GM10847 (cell line): Measurements from ENCODE around the gene ING5.

Source experiments
- POLR2A ChIP-seq: IDR thresholded peaks from 2 replicates; pipeline ENCODE4 v1.6.1; 2011; ENCODE audit not compliant: insufficient read length; ENCODE audit errors: extremely low read depth

Gene ING5

DNA sequence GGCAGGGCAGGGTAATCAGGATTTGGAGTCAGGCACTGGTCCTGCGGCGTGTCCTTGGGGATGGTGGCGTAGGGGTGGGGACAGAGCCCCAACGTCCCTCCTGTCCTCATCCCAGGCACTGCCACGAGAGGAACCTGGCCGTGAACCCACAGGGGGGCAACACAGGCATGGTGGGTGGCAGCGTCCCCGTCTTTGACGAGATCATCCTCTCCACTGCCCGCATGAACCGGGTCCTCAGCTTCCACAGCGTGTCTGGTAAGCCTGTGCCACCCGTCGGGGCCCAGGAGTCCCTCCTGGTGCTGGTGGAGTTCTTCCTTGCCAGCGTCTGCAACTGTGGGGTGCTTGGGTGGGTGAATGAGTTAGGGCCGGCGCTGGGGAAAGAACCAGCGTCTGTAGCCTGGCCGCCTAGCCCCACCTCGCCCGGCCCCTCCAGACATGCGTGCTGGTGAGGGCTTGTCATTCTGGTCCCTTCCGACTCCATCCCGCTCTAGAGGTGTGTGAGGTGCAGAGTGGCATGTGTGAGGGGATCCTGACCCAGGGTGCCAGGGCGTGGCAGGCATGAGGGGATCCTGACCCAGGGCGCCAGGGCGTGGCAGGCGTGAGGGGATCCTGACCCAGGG lies 40.6 kb downstream of the ING5 start:
- TF ChIP-seq POLR2A: no peak

DNA sequence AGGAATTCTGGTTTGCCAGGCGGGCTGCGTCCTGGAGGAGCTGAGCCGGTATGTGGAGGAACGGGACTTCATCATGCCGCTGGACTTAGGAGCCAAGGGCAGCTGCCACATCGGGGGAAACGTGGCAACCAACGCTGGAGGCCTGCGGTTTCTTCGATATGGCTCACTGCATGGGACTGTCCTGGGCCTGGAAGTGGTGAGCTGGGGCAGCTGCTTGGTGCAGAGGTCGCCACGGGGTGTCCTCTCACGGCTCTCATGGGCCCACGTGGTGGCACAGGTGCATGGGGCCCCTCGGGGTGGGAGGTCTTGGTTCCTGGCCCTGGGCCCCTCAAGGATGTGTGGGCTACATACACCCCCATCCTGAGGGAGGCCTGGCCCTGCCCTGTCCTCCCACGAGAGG lies 41.8 kb downstream of the ING5 start:
- no peak for TF ChIP-seq POLR2A

DNA sequence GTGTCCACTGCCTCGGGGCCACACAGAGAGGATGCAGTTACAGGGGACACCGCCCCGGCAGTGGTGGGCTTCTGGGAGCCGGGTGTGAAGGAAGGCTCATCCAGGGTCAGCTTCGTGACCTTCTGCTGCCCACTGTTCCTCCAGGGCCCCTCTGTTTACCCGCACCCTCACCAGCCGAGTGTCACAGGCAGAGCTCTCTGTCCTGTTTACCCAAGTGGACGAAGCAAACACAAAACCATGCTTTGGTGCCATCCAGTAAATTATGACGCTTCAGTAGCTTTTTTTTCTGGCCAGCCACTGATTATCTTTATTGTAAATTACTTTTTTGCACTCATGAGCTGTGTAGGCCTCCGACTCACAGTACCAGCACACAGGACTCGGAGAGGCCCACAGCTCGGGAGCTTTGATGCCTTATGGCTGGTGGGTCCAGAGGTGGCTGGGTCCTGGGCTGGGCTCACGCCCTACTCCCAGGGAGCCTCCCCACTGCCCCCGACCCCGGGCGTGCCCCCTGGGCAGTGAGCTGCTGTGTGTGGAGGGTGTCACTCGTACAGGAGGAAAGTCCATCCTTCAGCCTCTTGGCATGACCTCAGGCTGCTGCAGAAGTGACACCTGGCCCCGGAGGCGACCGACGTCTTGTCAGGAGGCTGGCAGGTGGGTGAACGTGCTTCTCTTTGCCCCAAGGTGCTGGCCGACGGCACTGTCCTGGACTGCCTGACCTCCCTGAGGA lies 42.4 kb downstream of the ING5 start:
- TF ChIP-seq POLR2A: no peak

DNA sequence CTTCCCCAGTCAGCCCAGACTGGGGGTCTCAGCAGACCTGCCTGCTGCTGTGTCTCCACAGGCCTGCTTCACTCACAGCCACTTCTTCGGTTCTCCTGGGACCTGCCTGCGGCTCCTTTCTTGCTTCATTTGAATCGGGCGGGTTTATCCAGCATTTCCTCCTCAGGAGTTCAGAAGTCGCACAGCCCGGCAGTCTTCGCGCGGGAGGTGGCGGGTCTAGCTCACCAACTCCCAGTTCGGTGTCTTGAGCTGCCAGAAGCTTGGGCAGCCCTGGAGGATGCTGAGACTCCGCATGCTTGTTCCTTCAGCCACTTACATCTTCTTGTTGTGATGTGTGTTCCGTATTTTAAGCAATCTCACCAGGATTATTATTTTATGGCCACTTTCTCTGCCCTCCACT lies 43.4 kb downstream of the ING5 start:
- no peak for TF ChIP-seq POLR2A

DNA sequence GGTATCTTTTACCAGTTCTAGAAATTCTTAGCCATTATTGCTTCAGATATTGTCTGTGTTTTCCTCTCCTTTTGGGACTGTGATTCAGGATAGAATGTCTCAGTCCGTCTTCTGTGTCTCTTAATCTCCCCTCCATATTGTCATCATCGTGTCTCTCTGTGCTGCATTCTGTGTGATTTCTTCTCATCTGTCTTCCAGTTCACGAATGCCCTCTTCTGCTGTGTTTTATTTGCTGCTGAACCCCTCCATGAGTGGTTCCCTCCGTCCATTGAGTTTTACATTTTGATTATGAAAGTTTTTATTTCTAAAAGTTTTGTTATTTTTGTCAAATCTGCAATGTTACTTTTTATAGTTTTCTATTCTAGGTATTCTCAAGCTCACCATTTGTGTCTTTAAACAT lies 44.2 kb downstream of the ING5 start:
- TF ChIP-seq POLR2A: no peak

DNA sequence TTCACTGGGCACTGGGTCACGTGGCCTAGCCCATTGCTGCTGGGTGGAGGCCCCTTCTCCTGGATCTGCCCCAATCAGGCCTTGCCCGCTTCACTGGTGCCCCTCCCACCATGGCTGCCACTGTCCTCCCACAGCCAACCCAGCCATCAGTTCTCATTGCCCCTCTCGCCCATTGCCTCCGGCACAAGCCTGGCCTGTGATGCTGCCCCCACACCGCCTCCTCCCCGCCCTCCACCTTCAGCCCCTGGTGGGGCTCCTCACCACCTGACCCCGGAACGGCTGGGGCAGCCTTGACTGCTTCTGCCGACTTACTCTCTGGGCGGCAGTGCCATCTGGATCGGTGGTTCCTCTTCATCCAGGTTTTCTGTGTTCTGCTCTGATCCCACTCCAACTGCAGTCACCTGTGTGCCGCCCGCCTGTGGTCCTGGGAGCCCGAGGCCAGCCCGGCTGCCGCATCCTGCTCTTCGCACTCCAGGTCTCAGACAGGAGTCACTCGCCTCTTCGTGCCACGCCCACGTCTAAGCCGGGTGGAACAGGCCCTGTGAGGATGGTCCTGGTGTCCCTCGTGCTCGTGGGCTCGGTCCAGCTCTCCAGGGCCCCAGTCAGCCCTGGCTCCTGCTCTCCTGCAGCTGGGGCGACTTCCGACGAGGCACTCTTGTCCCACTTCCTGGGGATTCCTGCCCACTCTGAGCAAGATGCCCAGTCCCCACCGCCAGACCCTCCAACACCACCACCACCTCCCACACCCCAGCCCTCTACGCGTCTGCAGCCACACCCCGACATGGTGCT lies 46.8 kb downstream of the ING5 start:
- no peak for TF ChIP-seq POLR2A

DNA sequence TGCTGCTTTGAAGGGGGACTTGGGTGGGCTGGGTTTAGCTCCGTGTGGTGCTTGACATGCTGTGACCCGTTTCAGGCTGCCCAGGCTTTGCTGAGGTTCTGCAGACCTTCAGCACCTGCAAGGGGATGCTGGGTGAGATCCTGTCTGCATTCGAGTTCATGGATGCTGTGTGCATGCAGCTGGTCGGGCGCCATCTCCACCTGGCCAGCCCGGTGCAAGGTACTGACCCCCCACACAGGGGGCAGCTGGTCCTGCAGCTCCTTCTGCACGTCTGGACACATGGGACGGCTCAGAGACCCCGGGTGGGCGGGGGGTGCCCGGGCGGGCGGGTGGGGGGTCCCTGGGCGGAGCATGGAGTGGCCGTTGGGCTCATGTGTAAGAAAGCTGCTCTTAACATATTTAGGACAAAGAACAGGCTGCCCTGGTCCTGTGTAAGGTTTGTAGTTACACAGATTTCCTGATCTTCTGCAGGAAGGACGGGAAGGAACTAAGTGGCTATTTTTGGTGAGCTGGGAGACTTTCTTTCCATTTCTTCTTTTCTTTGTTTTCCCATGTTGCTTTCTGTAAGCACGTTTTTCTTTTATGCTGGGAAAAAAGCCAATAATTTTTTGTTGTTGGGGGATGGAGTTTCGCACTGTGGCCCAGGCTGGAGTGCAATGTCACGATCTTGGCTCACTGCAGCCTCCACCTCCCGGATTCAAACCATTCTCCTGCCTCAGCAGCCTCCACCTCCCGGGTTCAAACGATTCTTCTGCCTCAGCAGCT lies 48.4 kb downstream of the ING5 start:
- TF ChIP-seq POLR2A: no peak

DNA sequence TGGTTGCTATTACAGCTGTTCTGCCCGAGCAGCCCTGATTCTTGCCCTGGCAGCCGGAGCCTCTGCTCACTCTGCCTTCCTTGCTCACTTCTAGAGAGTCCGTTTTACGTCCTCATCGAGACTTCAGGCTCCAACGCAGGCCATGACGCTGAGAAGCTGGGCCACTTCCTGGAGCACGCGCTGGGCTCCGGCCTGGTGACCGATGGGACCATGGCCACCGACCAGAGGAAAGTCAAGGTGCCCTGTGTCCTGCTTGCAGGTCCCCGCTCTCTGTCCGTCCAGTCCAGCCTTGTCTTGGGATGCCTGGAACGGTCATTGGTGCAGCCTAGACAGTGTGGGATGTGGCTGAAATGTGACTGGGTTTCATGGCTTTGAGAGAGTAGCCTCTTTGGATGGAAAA lies 49.3 kb downstream of the ING5 start:
- no peak for TF ChIP-seq POLR2A

DNA sequence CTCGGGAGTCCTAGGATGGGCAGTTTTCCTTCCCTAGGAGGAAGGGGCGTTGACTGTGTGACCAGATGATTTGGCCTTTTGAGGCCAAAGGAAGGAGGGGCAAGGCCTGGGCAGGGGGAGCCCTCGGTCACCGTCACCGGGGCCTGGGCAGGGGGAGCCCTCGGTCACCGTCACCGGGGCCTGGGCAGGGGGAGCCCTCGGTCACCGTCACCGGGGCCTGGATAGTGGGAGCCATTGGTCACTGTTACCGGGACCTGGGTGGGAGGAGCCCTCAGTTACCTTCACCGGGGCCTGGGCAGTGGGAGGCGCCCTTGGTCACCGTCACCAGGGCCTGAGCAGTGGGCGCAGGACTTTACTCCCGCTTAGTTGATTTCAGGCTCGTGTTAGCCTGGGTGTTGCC lies 49.9 kb downstream of the ING5 start:
- TF ChIP-seq POLR2A: no peak

DNA sequence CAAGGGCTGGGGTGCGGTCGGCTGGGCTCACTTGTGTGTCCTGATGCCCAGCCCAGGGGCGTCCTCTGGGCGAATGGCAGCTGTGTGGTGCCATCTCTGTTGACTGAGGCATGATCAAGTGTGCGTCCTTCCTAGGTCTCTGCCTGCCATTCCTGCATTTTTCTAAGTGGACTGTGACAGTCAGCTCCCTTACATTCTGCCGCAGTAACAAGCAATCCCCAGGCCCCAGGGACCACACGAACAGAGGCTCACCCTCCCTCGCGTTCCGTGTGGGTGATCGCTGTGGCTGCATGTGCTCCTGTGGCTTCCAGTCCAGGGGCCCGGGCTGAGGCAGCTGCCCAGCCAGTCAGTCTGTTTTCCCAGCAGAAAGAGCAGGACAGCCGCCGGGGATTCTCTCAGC lies 50.4 kb downstream of the ING5 start:
- TF ChIP-seq POLR2A: no peak

DNA sequence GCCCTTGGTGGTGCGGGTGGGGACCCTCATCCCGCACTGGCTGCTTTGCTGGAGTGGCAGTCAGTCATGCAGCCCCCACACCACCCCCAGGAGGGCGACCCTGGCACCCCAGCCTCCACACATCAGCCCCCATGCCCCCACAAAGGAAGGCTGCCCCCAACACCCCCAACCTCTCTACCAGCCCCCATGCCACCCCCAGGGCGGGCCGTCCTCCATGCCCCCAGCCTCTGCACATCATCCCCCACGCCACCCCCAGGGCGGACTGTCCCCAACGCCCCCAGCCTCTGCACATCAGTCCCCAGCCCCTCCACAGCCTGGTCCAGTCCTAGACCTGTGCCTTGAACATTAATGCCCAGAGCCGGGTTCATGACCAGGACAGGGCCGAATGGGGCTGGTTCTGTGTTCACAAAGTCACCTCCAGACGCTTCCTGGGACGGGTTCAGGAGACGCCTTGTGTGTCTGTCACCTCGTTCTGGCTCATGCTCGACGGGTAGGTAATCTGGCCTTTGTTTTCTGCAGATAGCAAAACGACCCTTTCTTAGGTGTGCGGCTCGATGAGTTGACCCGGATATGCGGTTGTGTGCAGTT lies 50.9 kb downstream of the ING5 start:
- TF ChIP-seq POLR2A: no peak

DNA sequence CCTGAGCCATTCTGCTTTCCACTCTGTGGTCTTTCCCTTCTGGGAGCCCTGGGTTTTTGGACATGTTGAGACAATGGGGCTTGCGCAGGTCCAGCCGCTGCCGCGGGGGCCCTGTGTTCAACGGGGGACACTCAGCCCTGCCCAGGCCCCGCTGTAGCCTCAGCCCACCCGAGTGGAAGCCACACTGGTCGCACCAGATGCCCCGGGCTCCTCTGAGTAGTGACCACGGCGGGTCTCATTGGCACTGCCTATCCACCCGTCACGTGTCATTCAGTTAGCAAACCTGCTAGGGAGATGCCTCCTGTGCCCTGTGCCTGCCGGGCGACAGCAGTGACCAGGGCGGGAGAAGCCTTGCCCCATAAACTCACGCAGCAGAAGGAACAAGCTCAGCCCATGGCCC lies 51.7 kb downstream of the ING5 start:
- no peak for TF ChIP-seq POLR2A

DNA sequence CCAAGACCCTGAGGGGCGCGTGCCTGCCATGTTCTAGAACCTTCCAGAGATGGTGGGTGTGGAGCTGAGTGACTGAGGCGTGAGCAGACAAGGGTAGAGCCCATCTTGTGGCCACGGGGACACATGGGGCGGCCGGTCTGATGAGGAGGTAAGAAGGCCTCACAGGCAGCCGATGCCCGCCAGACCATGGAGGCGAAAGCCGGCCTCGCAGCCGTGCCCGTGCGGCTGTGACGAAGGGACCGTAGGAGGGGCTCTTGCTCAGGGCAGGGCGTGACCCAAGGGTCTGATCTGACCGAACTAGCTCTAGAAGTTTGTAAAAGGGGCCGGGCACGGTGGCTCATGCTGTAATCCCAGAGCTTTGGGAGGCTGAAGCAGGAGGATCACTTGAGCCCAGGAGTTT lies 52.2 kb downstream of the ING5 start:
- TF ChIP-seq POLR2A: no peak

DNA sequence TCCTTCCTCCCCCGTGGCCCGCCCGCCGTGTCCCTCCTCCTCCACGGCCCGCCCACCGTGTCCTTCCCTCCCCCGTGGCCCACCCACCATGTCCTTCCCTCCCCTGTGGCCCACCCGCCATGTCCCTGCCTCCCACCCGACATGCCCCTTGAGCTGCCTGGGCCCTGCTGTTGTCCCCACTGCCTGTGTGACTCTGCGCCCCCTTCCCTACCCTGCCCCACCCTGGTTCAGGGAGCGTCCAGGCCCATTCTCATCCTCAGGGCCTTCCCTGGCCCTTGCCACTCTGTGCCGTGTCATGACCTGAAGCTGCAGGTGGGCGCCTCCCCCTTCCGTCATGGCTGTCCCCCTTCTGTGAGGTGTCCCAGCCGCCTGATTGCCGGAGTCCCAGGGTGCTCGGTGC lies 53.3 kb downstream of the ING5 start:
- no peak for TF ChIP-seq POLR2A

DNA sequence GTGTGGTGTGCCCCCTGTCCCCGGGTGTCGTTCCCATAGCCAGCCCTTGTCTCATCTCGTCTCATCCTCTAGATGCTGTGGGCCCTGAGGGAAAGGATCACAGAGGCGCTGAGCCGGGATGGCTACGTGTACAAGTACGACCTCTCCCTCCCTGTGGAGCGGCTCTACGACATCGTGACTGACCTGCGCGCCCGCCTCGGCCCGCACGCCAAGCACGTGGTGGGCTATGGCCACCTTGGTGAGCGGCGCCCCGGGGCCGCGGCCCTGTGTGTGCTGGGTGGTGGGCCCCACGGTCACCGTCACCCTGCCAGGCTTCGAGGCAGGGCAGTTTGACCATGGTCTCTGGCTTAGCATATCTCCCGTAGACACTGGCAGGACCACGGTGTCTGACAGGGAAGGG lies 53.9 kb downstream of the ING5 start:
- no peak for TF ChIP-seq POLR2A
